ENCODE results near the gene OR51G2.
"Not testable (repeated sequence)": the region's sequence is repeated elsewhere in the genome, so short reads cannot be mapped to it uniquely, and the experiment has no call there.

- TF ChIP-seq E2F1 (CRISPR knock-in tag; IDR thresholded peaks at IDR 0.05); IRF1 (CRISPR knock-in tag; IDR thresholded peaks at IDR 0.05); CTCF (IDR thresholded peaks at IDR 0.05); USF1 (CRISPR knock-in tag; IDR thresholded peaks at IDR 0.05); ZNF232 (CRISPR knock-in tag; IDR thresholded peaks at IDR 0.05); RELA (CRISPR knock-in tag; IDR thresholded peaks at IDR 0.05; ENCODE audit: borderline replicate concordance); TP53 (CRISPR knock-in tag; IDR thresholded peaks at IDR 0.05); USF2 (CRISPR knock-in tag; IDR thresholded peaks at IDR 0.05); JAZF1 (CRISPR knock-in tag; IDR thresholded peaks at IDR 0.05); MLX (CRISPR knock-in tag; IDR thresholded peaks at IDR 0.05); ZNF121 (CRISPR knock-in tag; IDR thresholded peaks at IDR 0.05); ESRRA (CRISPR knock-in tag; IDR thresholded peaks at IDR 0.05; ENCODE audit: borderline replicate concordance): not testable (repeated sequence)
These were observed 36.5 kb upstream of the OR51G2 start, which contains the start of gene OR51A2 for GRCh38 chr11:4955613-4956012.

Measured in WTC11 (cell line).